ENCODE data around the gene MTFR1L. TPM values are rescaled to one million over a fixed set of nuclear protein-coding genes. Genes with fewer than 3 reads are reported as not detected.

The MTFR1L gene
- polyA plus RNA-seq, 3 donors = 67.3 to 73.5 (median 69.9) TPM

DNA sequence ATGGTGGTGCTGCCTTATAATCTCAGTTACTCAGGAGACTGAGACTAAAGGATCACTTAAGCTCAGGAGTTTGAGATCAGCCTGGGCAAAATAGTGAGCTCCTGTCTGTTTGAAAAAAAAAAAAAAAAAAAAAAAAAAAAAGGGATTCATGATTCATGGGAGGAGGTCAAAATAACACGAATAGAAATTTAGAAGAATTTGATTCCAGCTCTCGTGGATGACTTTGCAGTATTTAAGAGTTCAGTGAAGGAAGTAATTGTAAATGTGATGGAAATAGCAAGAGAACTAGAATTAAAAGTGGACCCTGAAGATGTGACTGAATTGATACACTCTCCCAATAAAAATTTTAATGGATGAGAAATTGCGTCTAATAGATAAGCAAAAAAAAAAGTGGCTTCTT is 23.7 kb downstream of the MTFR1L start:
- Histone ChIP-seq H3K4me3 (replicated peaks in 1 of 3; ENCODE audit: low read depth in 2 of 3, low read length in 3 of 3) (no peak overlapping the region), H3K36me3 (replicated peaks in 1 of 2; ENCODE audit: control insufficient read depth in 1 of 2, insufficient read depth in 2 of 2, low read length in 2 of 2) (no peaks in the 10 kb centered on the region), H4K20me1 (ENCODE audit: insufficient read depth, low read length) (no peaks in the 10 kb centered on the region), H3K9me3 (replicated peaks in 1 of 2; ENCODE audit: control insufficient read depth in 1 of 2, insufficient read depth in 1 of 2, low read length in 2 of 2) (no peaks in the 10 kb centered on the region), H2AFZ (ENCODE audit: insufficient read depth, low read depth, low read length, poor library complexity, severe bottlenecking) (no peak overlapping the region), H3K4me1 (ENCODE audit: control insufficient read depth in 1 of 2, insufficient read depth in 2 of 2, low read length in 2 of 2) (peaks cover 8 to 14% of the 10 kb centered on the region in 2 donors), H3K27ac (ENCODE audit: low read depth in 1 of 2, low read length in 2 of 2) (no peak overlapping the region), H3K27me3 (ENCODE audit: control insufficient read depth in 2 of 2, insufficient read depth in 2 of 2, low read length in 2 of 2) (no peaks in the 10 kb centered on the region), H3K79me2 (ENCODE audit: insufficient read depth, low read length) (peaks cover 39% of the 10 kb centered on the region), H3K9ac (ENCODE audit: insufficient read depth, low read length, poor library complexity, severe bottlenecking) (no peak overlapping the region), H3K4me2 (replicated peaks; ENCODE audit: extremely low read depth, low read length, poor library complexity, severe bottlenecking) (no peak overlapping the region)
- no CpG with 5 or more reads among the region's 3 CpGs for WGBS (ENCODE audit: insufficient coverage)
- peak overlapping the region in 1 of 7 donors; percentile 35 for H3K27ac Mint-ChIP-seq
- H3K36me3 Mint-ChIP-seq = peaks cover 5 to 7% of the 10 kb centered on the region in 2 donors
- H3K4me1 Mint-ChIP-seq = peaks cover 16% of the 10 kb centered on the region
- peaks cover 0 to 3% (median 0%) of the 10 kb centered on the region in 7 donors for H3K9me3 Mint-ChIP-seq
- intact Hi-C loops (cut with micrococcal nuclease) = no loop called here
- TF ChIP-seq CTCF (IDR thresholded peaks at IDR 0.05) = no peak
- DNase-seq = no peak
- H3K4me3 Mint-ChIP-seq = no peak overlapping the region
- no peaks in the 10 kb centered on the region for H3K27me3 Mint-ChIP-seq (ENCODE audit: low read depth in 3 of 3)

DNA sequence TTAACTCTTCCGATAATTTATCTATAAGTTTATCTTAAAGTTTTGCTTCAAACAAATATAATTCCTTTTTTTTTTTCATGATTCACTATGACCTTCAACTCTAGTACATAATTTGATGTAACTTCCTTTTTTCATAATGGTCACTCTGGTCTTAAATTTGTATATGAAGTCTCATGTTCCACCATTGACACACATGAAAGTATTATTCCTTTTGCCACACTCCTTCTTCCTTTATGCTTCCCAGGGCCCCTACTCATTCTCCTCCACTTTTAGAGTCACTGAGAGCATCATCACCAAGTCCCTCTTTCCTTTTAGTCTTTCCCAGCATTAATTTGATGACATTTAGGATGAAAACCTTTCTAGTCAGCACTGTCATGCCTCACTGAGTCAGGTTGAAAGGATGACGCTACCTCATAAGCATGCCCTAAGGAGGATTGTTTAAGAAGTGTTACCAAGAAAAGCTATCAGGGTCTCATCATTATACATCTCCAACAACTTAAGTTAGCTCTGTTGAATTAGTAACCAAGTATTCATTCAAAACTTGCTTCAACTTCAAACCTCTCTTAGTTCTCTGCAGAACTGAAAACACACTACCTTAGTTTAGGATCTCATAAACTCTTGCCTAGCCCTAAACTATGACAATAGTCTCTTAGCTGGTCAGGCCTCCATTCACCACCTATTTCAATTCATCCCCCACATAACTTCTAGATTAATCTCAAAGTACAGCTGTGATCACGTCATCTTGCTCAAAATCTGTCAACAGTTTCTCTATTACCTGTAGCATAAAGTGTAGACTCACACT is 25.0 kb downstream of the MTFR1L start:
- Histone ChIP-seq H3K9me3 (replicated peaks in 1 of 2; ENCODE audit: control insufficient read depth in 1 of 2, insufficient read depth in 1 of 2, low read length in 2 of 2) (no peaks in the 10 kb centered on the region), H4K20me1 (ENCODE audit: insufficient read depth, low read length) (no peaks in the 10 kb centered on the region), H3K36me3 (replicated peaks in 1 of 2; ENCODE audit: control insufficient read depth in 1 of 2, insufficient read depth in 2 of 2, low read length in 2 of 2) (no peaks in the 10 kb centered on the region), H3K4me1 (ENCODE audit: control insufficient read depth in 1 of 2, insufficient read depth in 2 of 2, low read length in 2 of 2) (peaks cover 8 to 25% of the 10 kb centered on the region in 2 donors), H3K4me2 (replicated peaks; ENCODE audit: extremely low read depth, low read length, poor library complexity, severe bottlenecking) (no peak overlapping the region), H3K79me2 (ENCODE audit: insufficient read depth, low read length) (peaks cover 49% of the 10 kb centered on the region), H2AFZ (ENCODE audit: insufficient read depth, low read depth, low read length, poor library complexity, severe bottlenecking) (peak overlapping the region; percentile 12), H3K27ac (ENCODE audit: low read depth in 1 of 2, low read length in 2 of 2) (peak overlapping the region in 1 of 2 donors; percentile 59), H3K4me3 (replicated peaks in 1 of 3; ENCODE audit: low read depth in 2 of 3, low read length in 3 of 3) (no peak overlapping the region), H3K9ac (ENCODE audit: insufficient read depth, low read length, poor library complexity, severe bottlenecking) (no peak overlapping the region), H3K27me3 (ENCODE audit: control insufficient read depth in 2 of 2, insufficient read depth in 2 of 2, low read length in 2 of 2) (no peaks in the 10 kb centered on the region)
- peak in 1 of 3 donors; percentile 7 for DNase-seq
- Mint-ChIP-seq H3K27me3 (ENCODE audit: low read depth in 3 of 3) (no peaks in the 10 kb centered on the region), H3K4me1 (peaks cover 23% of the 10 kb centered on the region), H3K4me3 (no peak overlapping the region), H3K27ac (peak overlapping the region in 5 of 7 donors; percentile 3 to 89 (median 45)), H3K9me3 (peaks cover 0 to 3% (median 0%) of the 10 kb centered on the region in 7 donors), H3K36me3 (peaks cover 5% of the 10 kb centered on the region in 2 donors)
- TF ChIP-seq CTCF (IDR thresholded peaks at IDR 0.05) = no peak
- 100% methylated on average over 1 of the region's 3 CpGs for WGBS (ENCODE audit: insufficient coverage)
- intact Hi-C loops (cut with micrococcal nuclease) = no loop called here
